ENCODE data around the gene ADAMTS3. TPM values are rescaled to one million over a fixed set of nuclear protein-coding genes. Genes with fewer than 3 reads are reported as not detected.

The ADAMTS3 gene
- total RNA-seq, 1 donor, result 2.2 TPM

GRCh38 chr4:72513227-72513626 lies 55.8 kb downstream of the ADAMTS3 start:
- no peak overlapping the region for H3K4me3 ChIP-seq (ENCODE audit: insufficient read depth, low read length)
- H3K4me1 ChIP-seq (ENCODE audit: insufficient read depth, low read length), result no peaks in the 10 kb centered on the region
- H4K20me1 ChIP-seq (ENCODE audit: insufficient read depth, low read length), result no peaks in the 10 kb centered on the region
- no peaks in the 10 kb centered on the region for H3K79me2 ChIP-seq (ENCODE audit: insufficient read depth, low read length)
- DNase-seq (ENCODE audit: insufficient read length, low spot score, missing footprints), result no peak
- H3K4me2 ChIP-seq (ENCODE audit: insufficient read depth, low read length), result no peak overlapping the region
- no peak overlapping the region for H3K27ac ChIP-seq (ENCODE audit: low read depth, low read length)
- no peak overlapping the region for H2AFZ ChIP-seq (ENCODE audit: low read length)
- no peaks in the 10 kb centered on the region for H3K36me3 ChIP-seq (ENCODE audit: insufficient read depth, low read length)
- H3K9me3 ChIP-seq (ENCODE audit: low read depth, low read length), result no peaks in the 10 kb centered on the region
- TF ChIP-seq CTCF (IDR thresholded peaks at IDR 0.05; ENCODE audit: extremely low read depth, low read depth, low read length), result no peak
- H3K27me3 ChIP-seq (ENCODE audit: insufficient read depth, low read length), result no peaks in the 10 kb centered on the region

GRCh38 chr4:72507860-72508419 lies 61.1 kb downstream of the ADAMTS3 start:
- H3K36me3 ChIP-seq (ENCODE audit: insufficient read depth, low read length), result no peaks in the 10 kb centered on the region
- H3K79me2 ChIP-seq (ENCODE audit: insufficient read depth, low read length), result no peaks in the 10 kb centered on the region
- DNase-seq (ENCODE audit: insufficient read length, low spot score, missing footprints), result no peak
- no peak overlapping the region for H2AFZ ChIP-seq (ENCODE audit: low read length)
- no peaks in the 10 kb centered on the region for H4K20me1 ChIP-seq (ENCODE audit: insufficient read depth, low read length)
- no peak overlapping the region for H3K27ac ChIP-seq (ENCODE audit: low read depth, low read length)
- no peak overlapping the region for H3K4me2 ChIP-seq (ENCODE audit: insufficient read depth, low read length)
- no peaks in the 10 kb centered on the region for H3K9me3 ChIP-seq (ENCODE audit: low read depth, low read length)
- no peaks in the 10 kb centered on the region for H3K27me3 ChIP-seq (ENCODE audit: insufficient read depth, low read length)
- no peak for TF ChIP-seq CTCF (IDR thresholded peaks at IDR 0.05; ENCODE audit: extremely low read depth, low read depth, low read length)
- H3K4me3 ChIP-seq (ENCODE audit: insufficient read depth, low read length), result no peak overlapping the region
- H3K4me1 ChIP-seq (ENCODE audit: insufficient read depth, low read length), result no peaks in the 10 kb centered on the region

GRCh38 chr4:72507167-72507566 lies 61.9 kb downstream of the ADAMTS3 start:
- TF ChIP-seq CTCF (IDR thresholded peaks at IDR 0.05; ENCODE audit: extremely low read depth, low read depth, low read length), result no peak
- DNase-seq (ENCODE audit: insufficient read length, low spot score, missing footprints), result no peak
- H2AFZ ChIP-seq (ENCODE audit: low read length), result no peak overlapping the region
- H3K9me3 ChIP-seq (ENCODE audit: low read depth, low read length), result no peaks in the 10 kb centered on the region
- no peaks in the 10 kb centered on the region for H3K36me3 ChIP-seq (ENCODE audit: insufficient read depth, low read length)
- no peak overlapping the region for H3K4me2 ChIP-seq (ENCODE audit: insufficient read depth, low read length)
- no peaks in the 10 kb centered on the region for H3K79me2 ChIP-seq (ENCODE audit: insufficient read depth, low read length)
- no peaks in the 10 kb centered on the region for H3K4me1 ChIP-seq (ENCODE audit: insufficient read depth, low read length)
- no peak overlapping the region for H3K27ac ChIP-seq (ENCODE audit: low read depth, low read length)
- no peaks in the 10 kb centered on the region for H4K20me1 ChIP-seq (ENCODE audit: insufficient read depth, low read length)
- H3K4me3 ChIP-seq (ENCODE audit: insufficient read depth, low read length), result no peak overlapping the region
- H3K27me3 ChIP-seq (ENCODE audit: insufficient read depth, low read length), result no peaks in the 10 kb centered on the region

GRCh38 chr4:72505314-72505744 lies 63.7 kb downstream of the ADAMTS3 start:
- Histone ChIP-seq H3K9me3 (ENCODE audit: low read depth, low read length) (no peaks in the 10 kb centered on the region), H3K27ac (ENCODE audit: low read depth, low read length) (no peak overlapping the region), H4K20me1 (ENCODE audit: insufficient read depth, low read length) (no peaks in the 10 kb centered on the region), H3K27me3 (ENCODE audit: insufficient read depth, low read length) (no peaks in the 10 kb centered on the region), H3K4me3 (ENCODE audit: insufficient read depth, low read length) (no peak overlapping the region), H3K4me1 (ENCODE audit: insufficient read depth, low read length) (no peaks in the 10 kb centered on the region), H3K36me3 (ENCODE audit: insufficient read depth, low read length) (no peaks in the 10 kb centered on the region), H3K4me2 (ENCODE audit: insufficient read depth, low read length) (no peak overlapping the region), H3K79me2 (ENCODE audit: insufficient read depth, low read length) (no peaks in the 10 kb centered on the region), H2AFZ (ENCODE audit: low read length) (no peak overlapping the region)
- peak; percentile 34 for DNase-seq (ENCODE audit: insufficient read length, low spot score, missing footprints)
- TF ChIP-seq CTCF (IDR thresholded peaks at IDR 0.05; ENCODE audit: extremely low read depth, low read depth, low read length), result peak; percentile 74

All from osteoblast (primary cell).